ENCODE data around the gene ANKS1B. TPM values are rescaled to one million over a fixed set of nuclear protein-coding genes. Genes with fewer than 3 reads are reported as not detected.

The ANKS1B gene
- total RNA-seq, 4 donors from 2014 or later, result 34.5 to 81.9 (median 71.1) TPM

GRCh38 chr12:99311373-99311772, 673.4 kb downstream of the ANKS1B start:
- Histone ChIP-seq H3K4me3 (replicated peaks in 1 of 3) (no peak overlapping the region), H3K36me3 (no peaks in the 10 kb centered on the region), H3K27ac (no peak overlapping the region), H3K4me1 (no peaks in the 10 kb centered on the region), H3K27me3 (no peaks in the 10 kb centered on the region), H3K9me3 (no peaks in the 10 kb centered on the region)
- no peak for DNase-seq
- intact Hi-C loops (cut with DNase I), result no loop called here
- no peak for TF ChIP-seq CTCF (IDR thresholded peaks at IDR 0.05)
- TF ChIP-seq POLR2A (IDR thresholded peaks at IDR 0.05), result no peak
- WGBS, 2 donors, result 94 to 95% methylated on average over 1 of the region's 1 CpG

- Histone ChIP-seq H3K27ac (no peak overlapping the region), H3K9me3 (no peaks in the 10 kb centered on the region), H3K27me3 (no peaks in the 10 kb centered on the region), H3K4me3 (replicated peaks in 1 of 3) (no peak overlapping the region), H3K4me1 (no peaks in the 10 kb centered on the region), H3K36me3 (no peaks in the 10 kb centered on the region)
- intact Hi-C loops (cut with DNase I), result no loop called here
- no peak for TF ChIP-seq CTCF (IDR thresholded peaks at IDR 0.05)
- DNase-seq, result no peak
- 69 to 81% methylated on average over 2 of the region's 2 CpGs for WGBS, 2 donors
These were observed 674.9 kb downstream of the ANKS1B start for GRCh38 chr12:99309812-99310211.

GRCh38 chr12:99302874-99303273, 681.9 kb downstream of the ANKS1B start:
- no peak for DNase-seq
- 82 to 89% methylated on average over 2 of the region's 2 CpGs for WGBS, 2 donors
- intact Hi-C loops (cut with DNase I), result no loop called here
- Histone ChIP-seq H3K27ac (no peak overlapping the region), H3K36me3 (no peaks in the 10 kb centered on the region), H3K4me1 (no peaks in the 10 kb centered on the region), H3K4me3 (replicated peaks in 1 of 3) (no peak overlapping the region), H3K27me3 (no peaks in the 10 kb centered on the region), H3K9me3 (no peaks in the 10 kb centered on the region)
- TF ChIP-seq CTCF (IDR thresholded peaks at IDR 0.05) (no peak), POLR2A (IDR thresholded peaks at IDR 0.05) (no peak)

GRCh38 chr12:99287136-99287535, 697.6 kb downstream of the ANKS1B start:
- TF ChIP-seq POLR2A (IDR thresholded peaks at IDR 0.05) (no peak), CTCF (IDR thresholded peaks at IDR 0.05) (no peak)
- Histone ChIP-seq H3K9me3 (no peaks in the 10 kb centered on the region), H3K27ac (no peak overlapping the region), H3K36me3 (no peaks in the 10 kb centered on the region), H3K27me3 (no peaks in the 10 kb centered on the region), H3K4me3 (replicated peaks in 1 of 3) (no peak overlapping the region), H3K4me1 (peaks cover 0 to 3% of the 10 kb centered on the region in 2 donors)
- DNase-seq, result no peak
- WGBS, 2 donors, result 88 to 92% methylated on average over 1 of the region's 1 CpG
- intact Hi-C loops (cut with DNase I), result no loop called here

- Histone ChIP-seq H3K27me3 (no peaks in the 10 kb centered on the region), H3K27ac (no peak overlapping the region), H3K4me3 (replicated peaks in 1 of 3) (no peak overlapping the region), H3K9me3 (no peaks in the 10 kb centered on the region), H3K36me3 (no peaks in the 10 kb centered on the region), H3K4me1 (peaks cover 0 to 3% of the 10 kb centered on the region in 2 donors)
- intact Hi-C loops (cut with DNase I), result no loop called here
- DNase-seq, result no peak
- 94 to 96% methylated on average over 1 of the region's 1 CpG for WGBS, 2 donors
- no peak for TF ChIP-seq CTCF (IDR thresholded peaks at IDR 0.05)
- no peak for TF ChIP-seq POLR2A (IDR thresholded peaks at IDR 0.05)
These were observed 700.6 kb downstream of the ANKS1B start for GRCh38 chr12:99284161-99284560.

All from thyroid gland (tissue), 4 donors.